HepG2 (cell line): Measurements from ENCODE around the gene DNAH8. TPM values are rescaled to one million over a fixed set of nuclear protein-coding genes. Genes with fewer than 3 reads are reported as not detected.

Source experiments
- ATF7-NPFF ChIP-seq: sonication (generic); formaldehyde crosslinking; IDR thresholded peaks from 2 replicates; pipeline ENCODE4 v1.8.1; 2023; ENCODE audit warnings: mild to moderate bottlenecking, low read depth, missing genetic modification reagents, moderate library complexity
- DNMT1 ChIP-seq: sonication (generic); formaldehyde crosslinking; IDR thresholded peaks from 2 replicates; pipeline ENCODE4 v1.5.1; 2020; ENCODE audit warnings: mild to moderate bottlenecking, missing genetic modification reagents
- ESRRA ChIP-seq: sonication (generic); formaldehyde crosslinking; IDR thresholded peaks from 2 replicates; pipeline ENCODE4 v1.5.1; 2020; ENCODE audit warnings: mild to moderate bottlenecking, low read depth, missing genetic modification reagents
- HMG20B ChIP-seq: conservative IDR thresholded peaks from 2 replicates; pipeline ENCODE4 v1.6.1; 2016; ENCODE audit warnings: missing genetic modification reagents, missing compliant biosample characterization
- RXRB ChIP-seq: IDR thresholded peaks from 2 replicates; pipeline ENCODE4 v1.6.1; 2016; ENCODE audit warnings: borderline replicate concordance, missing genetic modification reagents, missing compliant biosample characterization
- WIZ ChIP-seq: sonication (generic); formaldehyde crosslinking; IDR thresholded peaks from 2 replicates; pipeline ENCODE4 v1.5.1; 2020; ENCODE audit warnings: mild to moderate bottlenecking, missing genetic modification reagents
- XRCC5 ChIP-seq: fragments of 200-400 bp; formaldehyde crosslinking; optimal IDR thresholded peaks from 2 replicates; pipeline ENCODE3; 2017; ENCODE audit warnings: mild to moderate bottlenecking, low read length
- ZBTB4 ChIP-seq: sonication (generic); formaldehyde crosslinking; IDR thresholded peaks from 2 replicates; pipeline ENCODE4 v1.4.0; 2020; ENCODE audit warnings: missing genetic modification reagents, mild to moderate bottlenecking, borderline replicate concordance
- ZFP62 ChIP-seq: sonication (generic); formaldehyde crosslinking; IDR thresholded peaks from 2 replicates; pipeline ENCODE4 v1.4.0; 2020; ENCODE audit warnings: missing genetic modification reagents
- ZNF562 ChIP-seq: sonication (generic); formaldehyde crosslinking; IDR thresholded peaks from 2 replicates; pipeline ENCODE4 v1.8.0; 2022; ENCODE audit warnings: missing genetic modification reagents, borderline replicate concordance
- polyA plus RNA-seq, 8 experiments: library from polyadenylated mRNA; depleted of rRNA in 3 of 8; stranded (reverse) in 7 of 8; unstranded in 1 of 8; fragments of >200 nt; fragmentation: Illumina TruSeq in 4 of 8; extraction: Trizol in 4 of 8; gene quantifications; 2 replicates each; pipeline versions ENCODE4 v1.2.1 to v1.2.3, GENCODE V29; 2011 to 2016; ENCODE audit warnings: low read depth in 4 of 8, missing spikeins in 1 of 8, mixed read lengths in 1 of 8; ENCODE audit not compliant: insufficient read depth in 1 of 8
- total RNA-seq, 5 experiments: library from RNA; depleted of rRNA; stranded (reverse); fragments of >200 nt; fragmentation: Illumina TruSeq; extraction: Trizol; gene quantifications; 2 replicates each; pipeline ENCODE4 v1.2.3, GENCODE V29; 2016; ENCODE audit warnings: low read depth in 1 of 5
- TF ChIP-seq, protein P1 (sequence below), 2 experiments: fragments of 450-650 bp in 1 of 2; sonication (generic) in 1 of 2; formaldehyde crosslinking in 1 of 2; IDR thresholded peaks; 2 replicates each; pipeline versions ENCODE4 v1.6.1 to v1.8.0; 2016 to 2022; ENCODE audit warnings: antibody characterized with exemption in 1 of 2, mild to moderate bottlenecking in 1 of 2, missing genetic modification reagents in 1 of 2

Gene DNAH8
- total and polyA plus RNA-seq, 2 of the 13 experiments (the other 11 are each of a cell fraction or from before 2014, with no cell fraction given), result not detected

GRCh38 chr6:38808039-38808438 lies 92.9 kb downstream of the DNAH8 start (continued):
- no peak for TF ChIP-seq ZNF562
- no peak for TF ChIP-seq ZFP62 (CRISPR knock-in tag)
- TF ChIP-seq WIZ (CRISPR knock-in tag), result no peak
- TF ChIP-seq ESRRA (CRISPR knock-in tag), result no peak
- no peak for TF ChIP-seq ZBTB4
- TF ChIP-seq HMG20B (CRISPR knock-in tag), result no peak
- no peak for TF ChIP-seq DNMT1 (CRISPR knock-in tag)
- no peak for TF ChIP-seq ATF7-NPFF
- TF ChIP-seq XRCC5, result no peak
- TF ChIP-seq RXRB (CRISPR knock-in tag), result no peak
- TF ChIP-seq, protein P1, sequence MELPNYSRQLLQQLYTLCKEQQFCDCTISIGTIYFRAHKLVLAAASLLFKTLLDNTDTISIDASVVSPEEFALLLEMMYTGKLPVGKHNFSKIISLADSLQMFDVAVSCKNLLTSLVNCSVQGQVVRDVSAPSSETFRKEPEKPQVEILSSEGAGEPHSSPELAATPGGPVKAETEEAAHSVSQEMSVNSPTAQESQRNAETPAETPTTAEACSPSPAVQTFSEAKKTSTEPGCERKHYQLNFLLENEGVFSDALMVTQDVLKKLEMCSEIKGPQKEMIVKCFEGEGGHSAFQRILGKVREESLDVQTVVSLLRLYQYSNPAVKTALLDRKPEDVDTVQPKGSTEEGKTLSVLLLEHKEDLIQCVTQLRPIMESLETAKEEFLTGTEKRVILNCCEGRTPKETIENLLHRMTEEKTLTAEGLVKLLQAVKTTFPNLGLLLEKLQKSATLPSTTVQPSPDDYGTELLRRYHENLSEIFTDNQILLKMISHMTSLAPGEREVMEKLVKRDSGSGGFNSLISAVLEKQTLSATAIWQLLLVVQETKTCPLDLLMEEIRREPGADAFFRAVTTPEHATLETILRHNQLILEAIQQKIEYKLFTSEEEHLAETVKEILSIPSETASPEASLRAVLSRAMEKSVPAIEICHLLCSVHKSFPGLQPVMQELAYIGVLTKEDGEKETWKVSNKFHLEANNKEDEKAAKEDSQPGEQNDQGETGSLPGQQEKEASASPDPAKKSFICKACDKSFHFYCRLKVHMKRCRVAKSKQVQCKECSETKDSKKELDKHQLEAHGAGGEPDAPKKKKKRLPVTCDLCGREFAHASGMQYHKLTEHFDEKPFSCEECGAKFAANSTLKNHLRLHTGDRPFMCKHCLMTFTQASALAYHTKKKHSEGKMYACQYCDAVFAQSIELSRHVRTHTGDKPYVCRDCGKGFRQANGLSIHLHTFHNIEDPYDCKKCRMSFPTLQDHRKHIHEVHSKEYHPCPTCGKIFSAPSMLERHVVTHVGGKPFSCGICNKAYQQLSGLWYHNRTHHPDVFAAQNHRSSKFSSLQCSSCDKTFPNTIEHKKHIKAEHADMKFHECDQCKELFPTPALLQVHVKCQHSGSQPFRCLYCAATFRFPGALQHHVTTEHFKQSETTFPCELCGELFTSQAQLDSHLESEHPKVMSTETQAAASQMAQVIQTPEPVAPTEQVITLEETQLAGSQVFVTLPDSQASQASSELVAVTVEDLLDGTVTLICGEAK (IDR thresholded peaks at IDR 0.05), result no peak
- TF ChIP-seq, protein P1 (CRISPR knock-in tag; IDR thresholded peaks at IDR 0.05), result no peak
